Tibial nerve (tissue), 3 donors: ENCODE data around the gene ANK2.

Experiments
- POLR2A ChIP-seq, 2 donors: fragments of 450-650 bp; IDR thresholded peaks; one replicate each; pipeline ENCODE4 v1.6.1; 2017; ENCODE audit warnings: antibody characterized with exemption in 2 of 2, mild to moderate bottlenecking in 2 of 2, moderate library complexity in 2 of 2
- TF ChIP-seq, protein P1 (sequence below), 5 experiments: fragments of 200-600 bp in 3 of 5; fragments of 450-650 bp in 2 of 5; sonication (generic) in 3 of 5; IDR thresholded peaks; one replicate each; pipeline ENCODE4 v1.5.1; 2016 to 2019; ENCODE audit warnings: antibody characterized with exemption in 5 of 5, mild to moderate bottlenecking in 3 of 5, moderate library complexity in 2 of 5

DNA sequence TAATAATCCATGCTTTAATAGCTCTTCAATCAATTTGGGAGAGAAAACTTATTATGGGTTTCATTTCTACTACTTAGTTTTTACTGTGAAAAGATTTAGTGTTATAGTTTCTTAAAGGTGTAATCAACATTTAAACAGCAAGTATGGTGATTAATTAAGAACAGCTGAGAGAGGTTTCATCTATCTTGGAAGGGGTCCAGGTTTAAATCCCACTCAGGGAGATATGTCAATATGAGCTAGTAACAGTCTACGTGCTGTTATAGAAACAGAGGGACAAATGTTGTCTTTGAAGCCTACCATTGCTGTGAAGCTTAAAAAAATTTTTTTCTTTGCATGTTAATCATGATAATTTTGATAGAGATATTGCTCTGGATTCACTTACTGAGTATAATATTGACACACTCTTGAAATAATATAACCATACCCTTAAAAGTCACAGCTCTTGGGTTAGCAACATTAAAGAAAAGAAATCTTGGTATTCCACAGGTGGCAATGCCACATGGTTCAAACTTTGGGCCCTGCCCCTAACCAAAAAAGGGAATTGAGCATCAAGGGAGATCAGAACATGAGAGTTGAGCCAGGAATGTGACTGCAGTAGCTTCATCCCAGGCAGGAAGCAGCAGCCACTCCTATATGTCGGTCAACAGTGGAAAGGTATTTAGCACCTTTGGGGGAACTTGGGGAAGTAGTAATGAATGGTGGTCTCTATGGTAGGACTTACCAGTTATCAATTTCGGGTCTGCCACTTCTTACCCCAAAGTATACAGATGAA, 107.8 kb downstream of the ANK2 start:
- TF ChIP-seq POLR2A (IDR thresholded peaks at IDR 0.05) = no peak
- TF ChIP-seq, protein P1, sequence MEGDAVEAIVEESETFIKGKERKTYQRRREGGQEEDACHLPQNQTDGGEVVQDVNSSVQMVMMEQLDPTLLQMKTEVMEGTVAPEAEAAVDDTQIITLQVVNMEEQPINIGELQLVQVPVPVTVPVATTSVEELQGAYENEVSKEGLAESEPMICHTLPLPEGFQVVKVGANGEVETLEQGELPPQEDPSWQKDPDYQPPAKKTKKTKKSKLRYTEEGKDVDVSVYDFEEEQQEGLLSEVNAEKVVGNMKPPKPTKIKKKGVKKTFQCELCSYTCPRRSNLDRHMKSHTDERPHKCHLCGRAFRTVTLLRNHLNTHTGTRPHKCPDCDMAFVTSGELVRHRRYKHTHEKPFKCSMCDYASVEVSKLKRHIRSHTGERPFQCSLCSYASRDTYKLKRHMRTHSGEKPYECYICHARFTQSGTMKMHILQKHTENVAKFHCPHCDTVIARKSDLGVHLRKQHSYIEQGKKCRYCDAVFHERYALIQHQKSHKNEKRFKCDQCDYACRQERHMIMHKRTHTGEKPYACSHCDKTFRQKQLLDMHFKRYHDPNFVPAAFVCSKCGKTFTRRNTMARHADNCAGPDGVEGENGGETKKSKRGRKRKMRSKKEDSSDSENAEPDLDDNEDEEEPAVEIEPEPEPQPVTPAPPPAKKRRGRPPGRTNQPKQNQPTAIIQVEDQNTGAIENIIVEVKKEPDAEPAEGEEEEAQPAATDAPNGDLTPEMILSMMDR (IDR thresholded peaks at IDR 0.05) = no peak
